ENCODE data around the gene FAM181A. TPM values are rescaled to one million over a fixed set of nuclear protein-coding genes. Genes with fewer than 3 reads are reported as not detected.

The FAM181A gene
- total and polyA plus RNA-seq, 9 donors, result 0.37 to 4.9 (median 0.82) TPM; not detected in 4

DNA sequence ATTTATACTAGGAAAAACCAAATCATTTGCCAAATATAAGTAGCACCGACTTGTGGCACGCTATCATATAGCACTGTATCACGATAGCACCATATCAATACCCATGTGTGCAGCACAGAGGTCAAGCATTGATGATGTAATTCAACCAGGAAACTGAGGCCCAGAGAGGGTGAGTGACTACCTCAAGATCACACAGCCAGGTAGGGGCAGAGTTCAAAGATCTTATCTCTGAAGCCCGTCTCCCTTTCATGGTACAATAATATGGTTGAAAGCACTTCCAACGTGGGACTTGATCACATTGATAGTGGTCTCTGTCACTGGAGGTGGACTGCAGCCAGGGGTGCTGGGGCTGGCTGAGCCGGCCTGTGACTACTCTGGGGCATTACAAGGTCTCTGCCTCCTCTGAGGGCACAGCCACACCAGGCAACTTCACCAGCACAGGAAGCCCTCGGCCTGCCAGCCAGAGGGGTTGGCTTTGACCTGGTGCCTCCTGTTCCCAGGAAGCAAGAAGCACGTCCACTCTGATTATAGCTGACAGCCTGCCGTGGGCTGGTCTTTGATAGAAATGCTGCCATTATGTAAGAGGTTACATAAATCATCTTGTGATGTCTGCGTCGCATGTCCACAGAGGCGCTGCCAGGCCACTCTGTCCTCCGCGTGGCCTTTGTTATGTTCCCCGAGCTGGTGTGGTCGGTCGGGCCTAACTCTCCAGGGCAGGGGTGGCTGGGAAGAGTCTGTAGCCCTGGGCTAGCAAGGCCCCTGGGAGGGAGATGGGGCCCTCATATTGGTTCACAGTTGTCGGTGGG is 5.9 kb upstream of the FAM181A start:
- intact Hi-C loops (cut with DNase I), result no loop called here
- DNase-seq, result no peak
- no peaks in the 10 kb centered on the region for H3K27me3 ChIP-seq
- no peaks in the 10 kb centered on the region for H3K36me3 ChIP-seq
- no peak overlapping the region for H3K4me3 ChIP-seq
- 76 to 83% (median 78%) methylated on average over 18 of the region's 18 CpGs for WGBS, 3 donors
- H3K9me3 ChIP-seq, result no peaks in the 10 kb centered on the region
- TF ChIP-seq POLR2A (IDR thresholded peaks at IDR 0.05), result no peak
- TF ChIP-seq, protein P1, sequence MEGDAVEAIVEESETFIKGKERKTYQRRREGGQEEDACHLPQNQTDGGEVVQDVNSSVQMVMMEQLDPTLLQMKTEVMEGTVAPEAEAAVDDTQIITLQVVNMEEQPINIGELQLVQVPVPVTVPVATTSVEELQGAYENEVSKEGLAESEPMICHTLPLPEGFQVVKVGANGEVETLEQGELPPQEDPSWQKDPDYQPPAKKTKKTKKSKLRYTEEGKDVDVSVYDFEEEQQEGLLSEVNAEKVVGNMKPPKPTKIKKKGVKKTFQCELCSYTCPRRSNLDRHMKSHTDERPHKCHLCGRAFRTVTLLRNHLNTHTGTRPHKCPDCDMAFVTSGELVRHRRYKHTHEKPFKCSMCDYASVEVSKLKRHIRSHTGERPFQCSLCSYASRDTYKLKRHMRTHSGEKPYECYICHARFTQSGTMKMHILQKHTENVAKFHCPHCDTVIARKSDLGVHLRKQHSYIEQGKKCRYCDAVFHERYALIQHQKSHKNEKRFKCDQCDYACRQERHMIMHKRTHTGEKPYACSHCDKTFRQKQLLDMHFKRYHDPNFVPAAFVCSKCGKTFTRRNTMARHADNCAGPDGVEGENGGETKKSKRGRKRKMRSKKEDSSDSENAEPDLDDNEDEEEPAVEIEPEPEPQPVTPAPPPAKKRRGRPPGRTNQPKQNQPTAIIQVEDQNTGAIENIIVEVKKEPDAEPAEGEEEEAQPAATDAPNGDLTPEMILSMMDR (IDR thresholded peaks at IDR 0.05), result no peak
- no peak for TF ChIP-seq EP300 (IDR thresholded peaks at IDR 0.05)
- no peaks in the 10 kb centered on the region for H3K4me1 ChIP-seq (ENCODE audit: insufficient read depth)
- H3K27ac ChIP-seq, result no peak overlapping the region

DNA sequence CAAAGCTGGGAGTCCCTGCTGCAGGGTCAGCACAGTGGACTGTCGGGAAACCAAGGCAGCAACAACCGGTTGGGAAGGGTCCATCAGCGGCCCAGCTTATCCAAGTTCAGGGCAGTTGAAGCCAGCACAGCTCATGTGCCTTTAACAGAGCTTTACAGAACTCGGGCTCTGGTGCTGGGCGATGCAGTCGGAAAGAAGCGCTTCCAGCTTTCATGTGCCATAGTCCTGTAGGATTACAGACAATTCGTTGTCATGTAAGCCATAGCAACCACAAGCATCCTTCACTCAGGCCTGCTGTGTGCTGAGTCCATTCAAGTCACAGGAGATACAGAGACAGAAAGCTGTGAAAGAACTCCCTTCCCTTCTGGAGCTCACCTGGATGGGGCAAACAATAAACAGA is 3.5 kb upstream of the FAM181A start:
- Histone ChIP-seq H3K9me3 (no peaks in the 10 kb centered on the region), H3K27ac (no peak overlapping the region), H3K4me3 (no peak overlapping the region), H3K4me1 (ENCODE audit: insufficient read depth) (no peaks in the 10 kb centered on the region), H3K27me3 (no peaks in the 10 kb centered on the region), H3K36me3 (no peaks in the 10 kb centered on the region)
- WGBS, 3 donors, result 77 to 83% (median 80%) methylated on average over 8 of the region's 8 CpGs
- intact Hi-C loops (cut with DNase I), result no loop called here
- DNase-seq, result no peak
- TF ChIP-seq, protein P1 (IDR thresholded peaks at IDR 0.05), result no peak
- no peak for TF ChIP-seq EP300 (IDR thresholded peaks at IDR 0.05)

DNA sequence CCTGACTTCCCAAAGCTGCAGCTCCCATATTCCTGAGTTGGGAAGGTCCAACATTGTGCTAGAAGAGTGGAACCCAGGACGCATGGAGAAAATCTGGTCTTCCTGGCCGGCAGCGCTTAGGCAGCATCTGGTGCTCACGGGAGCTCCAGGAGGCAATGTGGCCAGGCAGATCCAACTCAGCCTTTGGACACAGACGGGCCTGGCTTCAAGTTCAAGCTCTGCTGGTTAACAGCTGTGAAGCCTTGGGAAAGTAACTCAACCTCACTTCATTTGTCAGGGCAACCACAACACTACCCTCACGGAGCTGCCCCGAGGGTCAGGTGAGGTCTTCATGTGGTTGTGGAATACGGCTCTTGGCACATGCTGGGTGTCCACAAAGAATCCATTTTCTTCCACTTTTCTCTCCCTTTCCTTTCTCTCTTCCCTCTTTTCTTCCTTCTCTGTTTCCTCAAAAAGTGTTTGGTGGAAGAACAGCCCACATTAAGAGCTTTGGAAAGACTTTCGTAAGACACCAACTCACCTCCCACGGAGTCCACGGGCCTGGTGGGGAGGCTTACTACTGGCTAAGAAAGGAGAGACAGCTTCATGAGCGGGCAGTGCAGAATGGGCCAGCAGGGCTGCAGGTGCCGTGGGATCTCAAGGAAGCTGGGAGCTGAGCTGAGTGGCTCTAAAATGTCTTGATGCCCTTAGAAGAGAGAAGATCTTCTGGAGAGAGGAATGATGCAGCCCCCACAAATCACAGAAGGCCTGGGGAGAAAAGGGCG is 2.4 kb upstream of the FAM181A start:
- no peaks in the 10 kb centered on the region for H3K27me3 ChIP-seq
- no peaks in the 10 kb centered on the region for H3K36me3 ChIP-seq
- H3K27ac ChIP-seq, result no peak overlapping the region
- TF ChIP-seq EP300 (IDR thresholded peaks at IDR 0.05) (no peak), POLR2A (IDR thresholded peaks at IDR 0.05) (no peak)
- TF ChIP-seq, protein P1 (IDR thresholded peaks at IDR 0.05), result no peak
- H3K4me3 ChIP-seq, result no peak overlapping the region
- intact Hi-C loops (cut with DNase I), result no loop called here
- no peaks in the 10 kb centered on the region for H3K4me1 ChIP-seq (ENCODE audit: insufficient read depth)
- no peaks in the 10 kb centered on the region for H3K9me3 ChIP-seq
- WGBS, 3 donors, result 80 to 87% (median 83%) methylated on average over 14 of the region's 14 CpGs
- DNase-seq, result no peak

DNA sequence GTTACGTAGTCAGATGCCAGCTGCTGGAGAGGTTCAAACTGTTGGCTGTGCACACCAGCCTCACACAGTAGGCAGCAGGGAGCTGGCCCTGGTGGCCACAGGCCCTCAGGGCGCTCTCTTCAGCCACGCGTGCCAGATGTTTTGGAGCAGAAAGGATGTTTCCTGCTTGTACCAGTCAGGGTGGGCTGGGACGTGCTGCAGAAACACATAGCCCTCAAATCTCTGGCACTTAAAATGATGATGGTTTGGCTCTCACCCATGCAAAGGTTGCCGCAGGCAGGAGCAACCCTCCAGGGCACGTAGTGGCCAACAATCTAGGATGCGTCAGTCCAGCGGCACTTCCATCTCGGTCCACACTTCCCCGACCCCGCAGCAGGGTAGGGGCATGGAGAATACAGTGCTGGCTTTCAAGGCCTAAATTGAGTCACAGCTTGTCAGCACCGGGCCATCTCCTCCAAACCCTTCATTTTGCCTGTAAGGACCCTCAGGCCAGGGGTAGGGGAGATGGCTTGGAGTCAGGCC is 1.7 kb upstream of the FAM181A start:
- H3K4me1 ChIP-seq (ENCODE audit: insufficient read depth), result no peaks in the 10 kb centered on the region
- H3K27me3 ChIP-seq, result no peaks in the 10 kb centered on the region
- 85 to 94% (median 86%) methylated on average over 13 of the region's 13 CpGs for WGBS, 3 donors
- H3K27ac ChIP-seq, result no peak overlapping the region
- no peak for DNase-seq
- no peaks in the 10 kb centered on the region for H3K9me3 ChIP-seq
- intact Hi-C loops (cut with DNase I), result no loop called here
- no peak overlapping the region for H3K4me3 ChIP-seq
- TF ChIP-seq POLR2A (IDR thresholded peaks at IDR 0.05) (no peak), EP300 (IDR thresholded peaks at IDR 0.05) (no peak)
- TF ChIP-seq, protein P1 (IDR thresholded peaks at IDR 0.05), result no peak
- H3K36me3 ChIP-seq, result no peaks in the 10 kb centered on the region
